A549 (cell line): ENCODE data around the gene LSM4. TPM values are rescaled to one million over a fixed set of nuclear protein-coding genes. Genes with fewer than 3 reads are reported as not detected.
"Not testable (repeated sequence)": the region's sequence is repeated elsewhere in the genome, so short reads cannot be mapped to it uniquely, and the experiment has no call there.

Experiments
- ATAC-seq, 2 experiments: fragments of 200-7000 bp in 1 of 2; fragments of >200 bp in 1 of 2; cut with Nextera tagmentation in 1 of 2; cut with Tn5 transposase in 1 of 2; 3 replicates each; pipeline versions ENCODE4 v1.8.0 to v1.9.1; 2018 to 2020; ENCODE audit warnings: mild to moderate bottlenecking in 1 of 2, moderate library complexity in 1 of 2
- CTCF ChIA-PET: fragments of 300-600 bp; sonication (Branson Sonifier 250); formaldehyde crosslinking; extraction: SDS; loops from one replicate; lab custom pipeline; 2021; ENCODE audit warnings: antibody characterized with exemption, inconsistent platforms; lab: Yijun Ruan, JAX
- POLR2A ChIA-PET: fragments of 350-600 bp; formaldehyde crosslinking; extraction: SDS; loops from one replicate; lab custom pipeline; 2021; ENCODE audit warnings: antibody characterized with exemption, inconsistent platforms; lab: Yijun Ruan, JAX
- DNase-seq, 2 experiments: peaks; one replicate each; pipeline versions ENCODE4 v3.0.0 to v3.0.0-alpha.2; 2011 to 2016; ENCODE audit warnings: low read depth in 1 of 2, low spot score in 1 of 2
- FAIRE-seq: peaks from 2 replicates; lab custom pipeline; 2011; peaks lifted over from hg19 to GRCh38; lab: Jason Lieb, UNC
- H3K27ac ChIP-seq, 2 experiments: fragments of >200 bp; sonication (Bioruptor Twin); formaldehyde crosslinking; 3 replicates each; pipeline ENCODE4 v1.5.1; 2016 to 2017
- H3K4me1 ChIP-seq: fragments of >200 bp; sonication (Bioruptor Twin); formaldehyde crosslinking; 3 replicates; pipeline ENCODE4 v1.6.1; 2016
- H3K4me2 ChIP-seq: fragments of >200 bp; sonication (Bioruptor Twin); formaldehyde crosslinking; 3 replicates; pipeline ENCODE4 v1.6.1; 2016
- H3K4me3 ChIP-seq: fragments of >200 bp; sonication (Bioruptor Twin); formaldehyde crosslinking; 3 replicates; pipeline ENCODE4 v1.5.1; 2016
- H3K9me3 ChIP-seq: fragments of >200 bp; sonication (Bioruptor Twin); formaldehyde crosslinking; 3 replicates; pipeline ENCODE4 v1.6.1; 2016
- CTCF ChIP-seq: fragments of >200 bp; sonication (Bioruptor Twin); formaldehyde crosslinking; IDR thresholded peaks from 3 replicates; pipeline ENCODE4 v1.5.1; 2016
- EHF ChIP-seq: fragments of 250-450 bp; sonication (Bioruptor Pico); IDR thresholded peaks from 2 replicates; pipeline ENCODE4 v1.5.0; 2020; ENCODE audit warnings: mild to moderate bottlenecking
- FOSL2 ChIP-seq, 2 experiments: fragments of 450-650 bp in 1 of 2; fragments of >200 bp in 1 of 2; sonication (Bioruptor Twin) in 1 of 2; formaldehyde crosslinking; IDR thresholded peaks; 2 replicates each; pipeline versions ENCODE4 v1.5.0 to v1.6.1; 2016 to 2020; ENCODE audit warnings: mild to moderate bottlenecking in 1 of 2, moderate library complexity in 1 of 2
- FOXS1 ChIP-seq: fragments of 250-450 bp; sonication (Bioruptor Pico); IDR thresholded peaks from 2 replicates; pipeline ENCODE4 v1.5.0; 2020; ENCODE audit warnings: mild to moderate bottlenecking, moderate library complexity
- GATA3 ChIP-seq: IDR thresholded peaks from 2 replicates; pipeline ENCODE4 v1.6.1; 2012; ENCODE audit warnings: borderline replicate concordance
- HDAC2 ChIP-seq: fragments of 200-600 bp; sonication (generic); IDR thresholded peaks from 2 replicates; pipeline ENCODE4 v1.6.1; 2016
- HEYL ChIP-seq: fragments of 250-450 bp; sonication (Bioruptor Pico); IDR thresholded peaks from 2 replicates; pipeline ENCODE4 v1.8.0; 2021; ENCODE audit warnings: mild to moderate bottlenecking, moderate library complexity
- HOXA7 ChIP-seq: fragments of 250-450 bp; sonication (Bioruptor Pico); IDR thresholded peaks from 2 replicates; pipeline ENCODE4 v1.5.0; 2020; ENCODE audit warnings: mild to moderate bottlenecking, moderate library complexity
- KDM5A ChIP-seq: fragments of 200-600 bp; sonication (generic); IDR thresholded peaks from 2 replicates; pipeline ENCODE4 v1.6.1; 2016; ENCODE audit warnings: antibody characterized with exemption, mild to moderate bottlenecking
- MAFK ChIP-seq: fragments of 450-650 bp; IDR thresholded peaks from 2 replicates; pipeline ENCODE4 v1.6.1; 2014; ENCODE audit not compliant: partially characterized antibody
- NR3C1 ChIP-seq: fragments of >200 bp; sonication (Bioruptor Twin); formaldehyde crosslinking; IDR thresholded peaks from 3 replicates; pipeline ENCODE4 v1.6.1; 2017
- PBX3 ChIP-seq: IDR thresholded peaks from 2 replicates; pipeline ENCODE4 v1.6.1; 2012
- PHF8 ChIP-seq: fragments of 200-600 bp; sonication (generic); IDR thresholded peaks from 2 replicates; pipeline ENCODE4 v1.6.1; 2016; ENCODE audit warnings: low read depth, mild to moderate bottlenecking, antibody characterized with exemption, moderate library complexity, borderline replicate concordance
- POLR2AphosphoS2 ChIP-seq: conservative IDR thresholded peaks from 2 replicates; pipeline ENCODE4 v1.6.1; 2012; ENCODE audit warnings: low read length, improper control_type of control experiment, inconsistent platforms
- RAD21 ChIP-seq, 2 experiments: fragments of >200 bp in 1 of 2; sonication (Bioruptor Twin) in 1 of 2; formaldehyde crosslinking in 1 of 2; IDR thresholded peaks in 1 of 2; conservative IDR thresholded peaks in 1 of 2; 2 replicates in 1 of 2; 3 replicates in 1 of 2; pipeline ENCODE4 v1.6.1; 2012 to 2018; ENCODE audit warnings: inconsistent platforms in 1 of 2
- RFX5 ChIP-seq: fragments of 450-650 bp; IDR thresholded peaks from 2 replicates; pipeline ENCODE4 v1.7.1; 2014; ENCODE audit warnings: antibody characterized with exemption, mild to moderate bottlenecking, moderate library complexity
- RNF2 ChIP-seq: fragments of 200-600 bp; sonication (generic); IDR thresholded peaks from 2 replicates; pipeline ENCODE4 v1.6.1; 2016; ENCODE audit warnings: low read depth, mild to moderate bottlenecking, antibody characterized with exemption, moderate library complexity, borderline replicate concordance
- SMC3 ChIP-seq: fragments of >200 bp; sonication (Bioruptor Twin); formaldehyde crosslinking; IDR thresholded peaks from 3 replicates; pipeline ENCODE4 v1.6.1; 2018; ENCODE audit warnings: inconsistent platforms
- SREBF2 ChIP-seq: fragments of 450-650 bp; IDR thresholded peaks from 2 replicates; pipeline ENCODE4 v1.6.1; 2014; ENCODE audit warnings: mild to moderate bottlenecking, moderate library complexity
- WGBS: methylation state at CpG from one replicate; pipeline ENCODE4 v1.1.6; 2017; ENCODE audit errors: missing lambda C conversion rate; 5-methylcytosine and 5-hydroxymethylcytosine counted together
- polyA plus RNA-seq, 4 experiments: library from polyadenylated mRNA; depleted of rRNA in 3 of 4; stranded (reverse); fragments of >200 nt; fragmentation: RNase III in 1 of 4; extraction: RNeasy Plus Mini Kit Qiagen cat#74134 plus additional on column Dnase treatment in 1 of 4; gene quantifications; 2 replicates in 3 of 4; 3 replicates in 1 of 4; pipeline ENCODE4 v1.2.3, GENCODE V29; 2011 to 2017
- TF ChIP-seq, protein P1 (sequence below): IDR thresholded peaks from 2 replicates; pipeline ENCODE4 v1.6.1; 2012

LSM4 gene
- polyA plus RNA-seq, 2 of the 4 experiments (the other 2 are of a cell fraction) = 154 to 169 TPM

DNA sequence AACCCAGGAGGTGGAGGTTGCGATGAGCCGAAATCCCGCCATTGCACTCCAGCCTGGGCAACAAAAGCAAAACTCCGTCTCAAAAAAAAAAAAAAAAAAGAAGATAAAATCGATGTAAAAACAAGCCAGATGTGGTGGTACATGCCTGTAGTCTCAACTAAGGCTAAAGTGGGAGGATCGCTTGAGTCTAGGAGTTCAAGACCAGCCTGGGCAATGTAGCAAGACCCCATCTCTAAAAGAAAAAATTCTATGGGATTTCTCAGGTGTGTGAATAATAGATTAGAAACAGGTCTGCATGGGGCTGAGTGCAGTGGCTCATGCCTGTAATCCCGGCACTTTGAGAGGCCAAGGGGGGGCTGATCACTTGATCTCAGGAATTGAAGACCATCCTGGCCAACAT is 28.7 kb upstream of the LSM4 start:
- no peak for TF ChIP-seq MAFK
- no peak for TF ChIP-seq EHF (CRISPR knock-in tag)
- TF ChIP-seq RNF2 = no peak
- no peak for TF ChIP-seq RFX5
- no peak for TF ChIP-seq PHF8
- TF ChIP-seq SREBF2 = no peak
- no peak for TF ChIP-seq FOXS1 (CRISPR knock-in tag)
- no peak for TF ChIP-seq PBX3
- TF ChIP-seq, protein P1, sequence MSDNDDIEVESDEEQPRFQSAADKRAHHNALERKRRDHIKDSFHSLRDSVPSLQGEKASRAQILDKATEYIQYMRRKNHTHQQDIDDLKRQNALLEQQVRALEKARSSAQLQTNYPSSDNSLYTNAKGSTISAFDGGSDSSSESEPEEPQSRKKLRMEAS = no peak
- TF ChIP-seq HEYL (CRISPR knock-in tag) = no peak
- TF ChIP-seq GATA3 = no peak
- TF ChIP-seq HOXA7 (CRISPR knock-in tag) = no peak
- no peak for DNase-seq
- FAIRE-seq = no peak
- 85% methylated on average over 4 of the region's 7 CpGs for WGBS
- H3K4me2 ChIP-seq = no peak overlapping the region
- no peaks in the 10 kb centered on the region; the same call in 2 of the 3 replicates for H3K9me3 ChIP-seq
- ATAC-seq = no peak
- POLR2A ChIA-PET = interaction anchor here (0.7 kb wide), 1 partner anchor 29 kb away, joined by 4 read pairs; no protein-coding TSS in a partner anchor
- no peak overlapping the region for H3K4me3 ChIP-seq
- peak overlapping the region in 1 of 2 experiments; percentile 62; a peak in 2 of 6 replicates for H3K27ac ChIP-seq
- CTCF ChIA-PET = interaction anchor here (0.8 to 4.4 kb wide), 7 partner anchors 11 to 62 kb away, joined by 4 to 109 read pairs (median 8); no protein-coding TSS in a partner anchor
- peaks cover 7% of the 10 kb centered on the region; the same call in 1 of the 3 replicates for H3K4me1 ChIP-seq

DNA sequence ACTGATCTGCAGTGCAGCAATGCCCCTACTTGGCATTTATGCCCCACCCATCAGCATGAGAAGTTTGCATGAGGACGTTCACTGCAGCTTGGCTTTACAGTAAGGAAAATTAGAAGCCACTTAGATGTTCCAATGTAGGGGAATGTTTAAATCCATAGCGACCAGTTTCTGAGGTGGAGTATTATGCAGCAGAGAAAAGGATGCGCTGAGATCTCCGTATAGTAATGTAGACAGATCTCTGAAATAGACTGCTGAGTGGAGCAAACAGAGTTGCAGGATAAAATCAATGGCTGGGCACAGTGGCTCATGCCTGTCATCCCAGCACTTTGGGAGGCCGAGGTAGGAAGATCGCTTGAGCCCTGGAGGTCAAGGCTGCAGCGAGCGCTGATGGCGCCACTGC is 27.6 kb upstream of the LSM4 start:
- FAIRE-seq (no peak), DNase-seq (no peak), ATAC-seq (no peak)
- WGBS = 85% methylated on average over 9 of the region's 9 CpGs
- TF ChIP-seq NR3C1 (no peak), FOSL2 (IDR thresholded peaks at IDR 0.05) (no peak), FOSL2 (CRISPR knock-in tag; IDR thresholded peaks at IDR 0.05) (no peak), RNF2 (no peak), HDAC2 (no peak)
- Histone ChIP-seq H3K4me2 (no peak overlapping the region), H3K4me1 (peaks cover 7% of the 10 kb centered on the region; the same call in 1 of the 3 replicates), H3K4me3 (no peak overlapping the region), H3K9me3 (no peaks in the 10 kb centered on the region), H3K27ac (peak overlapping the region; percentile 67 to 77)
- ChIA-PET POLR2A (interaction anchor here (1.9 kb wide), 1 partner anchor 35 kb away, joined by 12 read pairs; the partner anchor contains the start of gene GDF15), CTCF (interaction anchor here (0.7 to 4.4 kb wide), 17 partner anchors 12 to 159 kb away, joined by 3 to 109 read pairs (median 4); partner anchors contain the start of gene SSBP4)

- WGBS = 23% methylated on average over 12 of the region's 12 CpGs
- Histone ChIP-seq H3K4me3 (no peak overlapping the region), H3K4me2 (peak overlapping the region; percentile 22; the same call in 1 of the 3 replicates), H3K27ac (peak overlapping the region; percentile 67 to 77), H3K9me3 (no peaks in the 10 kb centered on the region), H3K4me1 (peaks cover 7% of the 10 kb centered on the region; the same call in 1 of the 3 replicates)
- ChIA-PET POLR2A (interaction anchor here (0.6 to 1.9 kb wide), 2 partner anchors 36 to 61 kb away, joined by 3 to 12 read pairs; partner anchors contain the start of gene GDF15), CTCF (interaction anchor here (0.6 to 4.4 kb wide), 27 partner anchors 8 to 158 kb away, joined by 3 to 109 read pairs (median 4); partner anchors contain the start of gene SSBP4)
- FAIRE-seq = no peak
- TF ChIP-seq CTCF (peak; percentile 84), SMC3 (peak; percentile 95), KDM5A (no peak), FOXS1 (CRISPR knock-in tag) (no peak), RAD21 (conservative IDR thresholded peaks at IDR 0.05 in 1 of 2, IDR thresholded peaks at IDR 0.05 in 1 of 2) (peak; percentile 93), POLR2AphosphoS2 (no peak)
- ATAC-seq = peak; percentile 68 to 87; a peak in 4 of 6 replicates
- DNase-seq = peak; percentile 61 to 69
Measured at GRCh38 chr19:18349524-18350128, 26.8 kb upstream of the LSM4 start.

GRCh38 chr19:18348818-18349339 is 26.0 kb upstream of the LSM4 start:
- WGBS = 53% methylated on average over 6 of the region's 6 CpGs

More at GRCh38 chr19:18348818-18349339, 26.0 kb upstream of the LSM4 start:
- H3K27ac ChIP-seq = peak overlapping the region; percentile 57 to 77
- not testable (repeated sequence) for DNase-seq, ATAC-seq, FAIRE-seq, H3K4me3 ChIP-seq, H3K4me1 ChIP-seq, H3K4me2 ChIP-seq, H3K9me3 ChIP-seq
- ChIA-PET CTCF (interaction anchor here (0.6 to 4.4 kb wide), 18 partner anchors 9 to 157 kb away, joined by 3 to 109 read pairs (median 4); partner anchors contain the start of gene SSBP4), POLR2A (interaction anchor here (0.6 to 1.9 kb wide), 2 partner anchors 37 to 62 kb away, joined by 3 to 12 read pairs; partner anchors contain the start of gene GDF15)
